Right lobe of liver (tissue), 4 donors: ENCODE data around the gene DAPK1.

Experiments used
- CTCF ChIP-seq, 4 donors: fragments of 200-600 bp in 3 of 4; fragments of 450-650 bp in 1 of 4; IDR thresholded peaks; one replicate each; pipeline versions ENCODE4 v1.5.1 to v1.8.0; 2016 to 2022; ENCODE audit warnings: antibody characterized with exemption in 4 of 4, mild to moderate bottlenecking in 2 of 4
- POLR2A ChIP-seq: fragments of 450-650 bp; IDR thresholded peaks from one replicate; pipeline ENCODE4 v1.6.1; 2017; ENCODE audit warnings: antibody characterized with exemption, mild to moderate bottlenecking
- donor health status: DM: no; HTN: no; CAD: no.
- donor health status: DM: no; HTN: no; CAD: no.
- donor health status: DM: no; HTN: yes; CAD: no.

GRCh38 chr9:87696641-87697040 lies 199.0 kb downstream of the DAPK1 start:
- TF ChIP-seq CTCF (IDR thresholded peaks at IDR 0.05) (no peak), POLR2A (no peak)
